GM21717 (cell line): ENCODE data around the gene LIPC.

Experiments
- ATAC-seq: cut with Tn5 transposase; IDR thresholded peaks from one replicate; pipeline ENCODE4 v1.9.1; 2021; ENCODE audit warnings: mild to moderate bottlenecking, moderate library complexity; ENCODE audit not compliant: unreplicated experiment

The LIPC gene

DNA sequence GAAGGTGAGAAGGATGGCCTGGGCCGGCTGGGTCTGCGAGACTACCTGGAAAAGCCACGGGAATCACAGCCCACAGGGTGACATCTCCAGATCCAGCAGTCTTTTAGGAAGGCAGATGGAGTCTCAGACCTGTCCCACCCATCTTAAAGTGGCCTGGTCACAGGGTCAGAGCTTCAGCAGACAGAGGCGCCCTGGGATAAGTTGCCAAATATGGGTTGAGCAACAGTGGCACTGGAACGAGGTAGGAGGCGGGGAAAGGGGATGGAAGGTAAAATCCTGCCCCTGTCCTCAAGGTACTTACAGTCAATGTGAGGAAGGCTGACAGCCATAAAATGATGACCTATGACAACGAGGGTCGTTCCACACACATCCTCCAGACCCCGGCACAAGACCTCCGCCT lies 80.7 kb downstream of the LIPC start:
- ATAC-seq = no peak

DNA sequence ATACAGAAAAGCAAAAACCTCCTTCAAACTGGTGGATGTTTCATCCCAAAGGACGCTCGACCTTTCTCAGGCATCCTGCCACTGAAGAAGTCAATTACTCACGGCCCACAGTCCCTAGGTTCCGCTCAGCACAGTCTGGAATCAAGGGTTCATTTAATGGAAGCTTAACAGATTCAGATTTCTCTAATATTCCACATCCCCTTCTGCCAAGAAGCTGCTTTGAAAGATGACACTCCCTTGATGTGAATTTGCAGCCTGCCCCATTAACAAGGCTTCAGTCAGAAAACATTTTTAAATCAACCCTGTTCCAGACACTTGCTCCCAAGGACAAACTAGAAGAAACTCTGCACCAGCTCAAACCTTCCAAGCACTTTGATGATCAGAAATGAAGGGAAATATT lies 81.2 kb downstream of the LIPC start:
- no peak for ATAC-seq

DNA sequence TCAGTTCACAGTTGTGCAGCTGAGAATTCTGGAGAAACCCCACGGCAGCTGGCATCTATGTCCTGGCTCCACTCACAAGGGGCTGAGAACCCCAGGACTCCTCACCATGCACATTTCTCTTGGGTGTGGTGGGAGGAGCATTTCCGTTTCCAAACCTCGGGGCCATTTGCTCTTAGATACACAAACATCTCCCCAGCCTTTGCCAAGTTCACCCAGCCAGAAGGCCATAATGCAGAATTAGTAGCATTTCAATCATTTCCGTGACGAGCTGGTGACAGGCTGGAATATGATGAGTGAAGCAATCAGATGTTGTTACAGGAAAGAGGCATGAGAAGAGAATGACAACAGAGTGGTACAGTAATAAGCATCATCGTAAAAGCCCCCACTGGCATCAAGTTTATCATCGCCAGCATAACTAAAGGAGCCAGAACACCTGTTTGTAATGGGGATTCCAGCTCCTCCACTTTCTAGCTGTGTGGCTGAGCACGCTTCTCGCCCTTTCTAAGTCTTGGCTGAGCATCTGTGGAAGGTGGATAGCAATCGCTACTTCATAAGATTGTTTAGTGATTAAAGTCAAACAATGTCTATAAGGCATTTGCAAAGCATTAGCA lies 82.0 kb downstream of the LIPC start:
- no peak for ATAC-seq

DNA sequence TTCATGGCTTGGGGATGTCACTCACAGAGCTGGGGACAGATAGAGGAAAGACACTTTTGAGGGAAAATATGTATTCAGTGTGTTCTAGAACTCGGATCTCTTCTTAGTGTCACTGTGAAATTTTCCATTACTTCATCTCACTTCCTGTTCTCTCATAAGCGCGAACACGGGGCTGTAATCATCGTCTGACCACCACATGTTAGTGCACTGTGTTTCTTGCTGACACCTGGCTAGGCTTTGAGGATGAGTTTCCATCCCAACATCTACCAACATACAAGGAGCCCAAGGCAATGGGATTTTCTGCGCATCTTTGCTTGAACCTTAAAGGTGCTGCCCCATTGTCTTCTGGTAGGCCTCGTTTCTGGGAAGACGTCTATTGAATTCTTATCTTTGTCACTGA lies 84.0 kb downstream of the LIPC start:
- ATAC-seq = no peak

DNA sequence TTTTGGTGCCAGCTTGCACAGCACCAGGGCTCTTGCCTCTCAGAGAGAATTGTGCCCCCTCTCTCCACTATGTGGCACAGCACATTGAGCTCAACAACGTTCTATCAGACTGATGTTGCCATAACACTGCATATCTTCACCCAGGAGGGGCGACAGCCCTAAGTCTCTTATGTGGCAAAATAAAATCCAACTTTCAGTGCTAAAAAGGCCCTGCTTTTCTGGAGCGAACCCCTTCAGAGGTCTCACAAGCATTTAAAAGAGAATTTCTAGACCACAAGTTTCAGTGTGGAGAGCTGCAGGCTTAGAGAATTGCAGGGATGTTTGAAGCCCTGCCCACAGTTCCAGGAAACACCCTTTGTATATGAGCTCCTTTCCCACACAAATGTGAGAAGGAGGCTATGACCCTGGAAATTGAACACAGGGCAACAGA lies 85.5 kb downstream of the LIPC start:
- ATAC-seq = no peak

DNA sequence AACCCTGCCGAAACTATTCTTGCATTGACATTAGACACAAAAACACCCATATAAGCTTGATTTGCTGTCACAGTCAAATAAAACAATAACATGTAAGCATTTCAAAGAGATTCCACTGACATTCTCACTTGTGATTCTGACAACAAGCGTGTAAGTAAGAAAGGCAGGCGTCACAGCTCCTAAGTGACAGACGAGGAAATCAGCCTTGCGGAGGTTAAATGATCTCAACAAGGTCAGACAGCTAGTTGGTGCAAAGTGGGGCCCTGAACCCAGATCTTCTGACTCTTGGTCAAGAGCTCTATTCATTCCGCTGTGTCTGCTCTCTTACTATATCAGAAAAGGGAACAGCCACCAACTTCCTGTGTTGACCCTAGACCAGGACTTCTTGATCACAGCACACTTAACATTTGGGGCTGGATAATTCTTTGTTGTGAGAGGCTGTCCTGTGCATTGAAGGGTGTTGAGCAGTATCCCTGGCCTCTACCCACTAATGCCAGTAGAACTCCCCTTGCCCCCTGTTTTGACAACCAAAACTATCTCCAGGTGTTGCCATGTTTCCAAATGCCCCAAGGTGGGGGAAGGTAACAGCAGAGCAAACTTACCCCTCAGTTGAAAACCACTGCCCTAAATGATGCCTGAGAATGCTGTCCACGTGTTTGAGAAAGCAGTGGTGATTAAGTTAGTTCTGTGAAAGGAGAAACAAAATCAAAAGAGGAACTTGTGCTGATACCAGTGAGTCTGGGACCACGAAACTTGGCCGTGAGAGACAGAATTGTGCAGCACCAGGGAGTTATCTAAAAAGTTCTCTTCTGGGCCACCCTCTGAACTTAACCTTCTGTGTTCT lies 86.1 kb downstream of the LIPC start:
- ATAC-seq = peak; percentile 79

DNA sequence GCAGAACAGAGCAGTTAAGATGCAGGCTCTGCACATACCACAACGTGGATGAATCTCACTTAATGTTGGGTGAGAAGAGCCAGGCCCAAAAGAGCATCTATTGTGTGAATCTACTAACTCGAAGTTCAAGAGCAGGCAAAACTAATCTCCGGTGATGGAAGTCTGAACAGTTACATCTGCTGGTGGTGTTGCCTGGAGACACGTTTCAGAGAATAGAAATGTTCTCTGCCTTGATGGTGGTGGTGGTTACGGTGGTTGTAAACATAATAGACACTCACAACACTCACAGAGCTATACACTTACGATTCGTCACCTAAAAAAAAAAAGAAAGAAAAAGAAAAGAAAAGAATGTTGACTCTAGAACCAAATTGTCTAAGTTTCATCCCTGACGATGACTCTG lies 86.8 kb downstream of the LIPC start:
- peak; percentile 8 for ATAC-seq

DNA sequence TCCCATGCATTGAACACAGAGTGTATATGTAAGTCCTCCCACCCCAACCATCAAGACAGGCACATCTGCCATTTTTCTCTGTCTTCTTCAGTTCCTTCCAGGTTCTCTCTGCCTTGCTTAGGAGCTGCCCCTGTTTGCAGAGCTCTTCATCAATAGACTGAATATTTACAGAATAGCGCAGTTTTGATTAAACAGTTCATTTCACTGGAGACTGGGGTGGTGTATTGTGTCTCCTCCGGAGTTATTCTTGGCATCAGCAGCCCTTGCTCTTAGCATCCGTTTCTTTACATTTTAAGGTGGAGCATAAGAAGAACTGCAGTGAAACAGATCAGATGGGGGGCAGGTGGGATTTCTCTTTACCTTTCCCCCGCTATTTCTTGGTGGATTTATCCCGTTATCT lies 87.7 kb downstream of the LIPC start:
- ATAC-seq = no peak

DNA sequence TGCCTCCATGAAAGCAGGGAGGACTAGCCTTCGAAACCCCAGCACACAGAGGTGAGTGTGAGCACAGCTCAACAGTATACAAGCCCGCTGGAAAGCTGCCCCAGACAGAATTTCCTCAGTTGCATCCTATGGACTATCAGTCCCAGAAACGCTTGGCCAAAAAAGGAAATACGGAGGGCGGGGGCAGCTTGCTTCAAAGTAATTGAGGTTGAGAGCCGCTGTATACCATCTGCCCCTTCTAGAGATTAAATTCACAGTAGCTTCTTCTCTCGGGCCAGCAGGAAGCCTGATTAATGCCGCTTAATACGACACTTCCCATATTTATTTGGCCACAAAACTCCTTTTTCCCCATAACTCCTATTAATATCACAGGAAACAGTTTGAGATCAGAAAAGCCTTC lies 88.7 kb downstream of the LIPC start:
- ATAC-seq = no peak

DNA sequence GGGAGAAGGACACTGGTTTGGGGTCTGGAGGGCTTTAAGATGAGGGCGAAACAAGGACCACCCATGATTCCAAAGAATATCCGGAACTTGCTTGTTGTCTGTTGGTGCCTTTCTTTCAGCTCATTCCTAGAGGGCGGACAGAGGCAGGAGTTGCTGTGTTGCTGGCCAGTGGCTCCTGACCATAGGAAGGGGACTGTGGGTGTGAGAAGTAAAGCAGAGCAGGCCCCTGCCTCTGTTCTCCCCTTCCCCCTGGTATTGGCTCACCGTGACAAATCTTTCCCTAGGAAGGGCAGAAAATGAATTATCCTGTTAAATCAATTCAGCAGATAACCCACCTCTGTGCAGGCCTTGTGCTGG lies 89.1 kb downstream of the LIPC start:
- no peak for ATAC-seq

DNA sequence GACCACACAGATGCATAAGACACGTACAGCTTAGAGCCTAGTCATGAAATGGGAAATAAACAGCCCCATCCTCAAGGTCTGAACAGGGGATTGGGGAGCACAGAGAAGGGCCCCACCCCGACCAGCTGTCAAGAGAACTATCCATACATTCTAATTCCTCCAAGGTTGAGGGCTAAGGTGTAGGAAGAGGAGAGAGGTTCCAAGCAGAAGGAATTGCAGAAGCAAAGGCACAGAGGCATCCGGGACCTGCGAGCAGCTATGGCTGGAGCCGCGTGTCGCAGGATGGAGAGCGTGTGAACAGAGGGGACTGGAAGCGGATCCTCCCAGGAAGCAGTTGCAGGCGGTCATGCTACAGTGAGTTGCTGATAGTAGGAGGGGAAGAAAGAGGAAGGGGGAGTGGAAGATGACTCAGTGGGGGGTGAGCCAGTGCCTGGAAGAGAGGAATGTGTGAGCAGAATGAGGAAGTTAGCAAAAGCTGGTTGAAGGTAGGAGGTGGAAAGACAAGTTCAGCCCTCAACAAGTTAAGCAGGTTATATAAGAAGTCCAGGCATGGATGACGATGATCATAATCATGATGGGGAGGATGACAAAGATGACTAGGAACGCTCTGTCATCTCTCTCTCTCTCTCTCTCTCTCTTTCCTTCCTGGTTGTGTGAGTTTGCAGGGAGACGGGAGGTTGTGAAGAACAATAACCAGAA lies 89.7 kb downstream of the LIPC start:
- no peak for ATAC-seq

DNA sequence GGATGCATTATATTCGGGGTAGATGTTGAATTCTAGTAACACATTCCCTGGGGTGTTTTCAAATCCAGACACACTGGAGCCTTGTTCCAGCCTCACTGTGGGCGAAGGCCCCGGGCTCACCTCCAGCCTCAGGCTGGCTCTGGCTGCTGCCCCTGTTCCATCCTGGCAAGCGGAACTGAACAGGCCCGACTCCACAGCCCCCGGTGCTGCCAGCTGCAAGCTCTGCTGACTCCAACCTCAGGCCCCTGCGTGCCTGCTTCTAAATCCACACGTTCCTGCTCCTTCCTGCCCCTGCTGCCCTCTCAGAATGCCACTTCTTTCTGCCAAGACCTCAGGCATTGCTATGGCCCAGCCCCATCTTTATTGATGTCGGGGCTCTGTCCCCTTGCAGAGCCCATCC lies 90.6 kb downstream of the LIPC start:
- no peak for ATAC-seq

DNA sequence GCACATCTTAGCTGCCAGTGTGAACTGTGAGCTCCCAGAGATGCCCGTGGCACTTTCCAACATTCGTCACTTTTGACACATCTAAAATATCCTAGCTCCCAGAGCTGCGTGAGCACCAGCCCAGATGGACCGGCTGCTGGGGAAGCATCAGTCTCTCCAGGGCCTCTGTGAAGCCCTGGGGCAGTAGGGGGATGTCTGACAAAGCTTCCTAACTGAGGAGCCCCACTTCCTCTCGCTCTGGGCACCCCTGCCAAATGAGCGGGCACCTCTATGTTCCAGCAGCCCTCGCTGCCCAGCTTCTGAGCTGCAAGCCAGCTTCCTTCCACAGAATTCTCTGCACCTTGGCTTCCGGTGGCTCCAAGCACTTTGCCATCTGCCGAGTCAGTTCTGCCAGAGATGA lies 91.1 kb downstream of the LIPC start:
- ATAC-seq = no peak

DNA sequence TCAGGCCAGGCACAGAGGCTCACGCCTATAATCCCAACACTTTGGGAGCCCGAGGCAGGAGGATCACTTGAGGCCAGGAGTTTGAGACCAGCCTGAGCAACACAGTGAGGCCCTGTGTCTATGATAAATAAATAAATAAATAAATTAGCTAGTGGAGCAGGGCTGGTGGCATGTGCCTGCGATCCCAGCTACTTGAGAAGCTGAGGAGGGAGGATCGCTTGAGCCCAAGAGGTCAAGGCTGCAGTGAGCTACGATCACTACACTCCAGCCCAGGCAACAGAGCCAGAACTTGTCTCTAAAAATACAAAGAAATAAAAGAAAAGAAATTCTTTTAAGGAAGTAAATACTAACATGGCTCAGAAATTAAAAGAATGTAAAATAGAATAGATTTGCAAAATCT lies 91.8 kb downstream of the LIPC start:
- ATAC-seq = no peak

DNA sequence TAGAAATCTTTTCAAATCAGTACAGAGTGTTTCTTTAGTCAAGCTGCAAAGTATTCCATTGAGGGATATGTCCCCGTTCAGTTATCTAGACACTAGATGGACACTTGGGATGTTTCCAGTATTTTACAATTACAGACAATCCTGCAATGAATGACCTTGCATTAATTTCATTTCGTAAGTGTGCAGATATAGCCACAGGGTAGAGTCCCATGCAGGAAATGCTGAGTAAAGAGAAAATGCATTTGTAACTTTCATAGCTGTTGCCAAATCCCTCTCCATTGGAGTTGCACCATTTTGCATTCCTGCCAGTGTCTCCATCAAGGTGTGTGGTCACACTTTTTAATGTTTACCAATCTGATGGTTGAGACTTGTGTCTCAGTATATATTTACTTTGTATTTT lies 92.5 kb downstream of the LIPC start:
- ATAC-seq = no peak

DNA sequence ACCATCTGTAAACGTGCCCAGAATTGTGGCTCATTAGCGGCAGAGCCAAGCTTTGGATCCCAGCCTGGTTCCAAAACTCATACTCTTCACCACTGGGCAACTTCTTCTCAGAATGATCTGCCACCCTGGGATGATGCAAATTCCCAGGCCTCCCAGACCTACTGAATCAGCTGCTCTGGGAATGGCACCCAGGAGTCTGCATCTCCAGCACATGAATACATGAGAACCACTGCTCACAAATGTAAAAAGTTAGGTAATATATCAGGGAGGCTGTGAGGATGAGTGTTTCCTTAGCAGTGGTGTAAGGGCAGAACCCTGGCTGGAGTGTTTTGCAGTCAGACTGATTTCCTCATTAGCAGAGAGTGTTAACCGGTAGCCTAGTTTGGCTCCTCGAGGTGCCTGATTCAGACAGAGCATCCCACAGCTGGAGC lies 94.2 kb downstream of the LIPC start:
- ATAC-seq = no peak

DNA sequence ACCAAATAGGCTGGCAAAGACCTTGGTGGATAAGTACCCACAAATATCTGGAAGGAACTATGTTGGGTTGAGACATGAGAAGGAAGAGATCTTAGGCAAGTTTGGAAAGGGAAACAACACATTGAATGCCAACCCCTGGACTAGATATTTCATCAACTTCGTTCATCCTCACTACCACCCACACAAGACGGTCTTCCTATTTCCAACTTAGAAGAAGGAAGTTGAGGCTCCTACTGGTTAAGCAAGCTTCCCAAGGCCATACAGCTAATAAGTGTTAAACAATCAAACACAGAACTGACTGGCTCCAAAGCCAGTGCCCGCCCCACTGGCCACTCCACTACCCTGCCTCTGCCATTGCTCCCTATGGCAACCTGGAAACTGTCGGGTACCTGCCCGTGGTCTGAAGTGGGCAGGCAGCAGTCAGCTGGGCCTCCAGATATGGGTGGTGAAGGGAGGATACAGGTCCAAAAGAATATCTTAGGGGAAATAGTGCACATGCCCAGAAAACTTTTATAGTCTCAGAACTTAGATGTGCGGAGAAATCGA lies 94.9 kb downstream of the LIPC start:
- no peak for ATAC-seq

DNA sequence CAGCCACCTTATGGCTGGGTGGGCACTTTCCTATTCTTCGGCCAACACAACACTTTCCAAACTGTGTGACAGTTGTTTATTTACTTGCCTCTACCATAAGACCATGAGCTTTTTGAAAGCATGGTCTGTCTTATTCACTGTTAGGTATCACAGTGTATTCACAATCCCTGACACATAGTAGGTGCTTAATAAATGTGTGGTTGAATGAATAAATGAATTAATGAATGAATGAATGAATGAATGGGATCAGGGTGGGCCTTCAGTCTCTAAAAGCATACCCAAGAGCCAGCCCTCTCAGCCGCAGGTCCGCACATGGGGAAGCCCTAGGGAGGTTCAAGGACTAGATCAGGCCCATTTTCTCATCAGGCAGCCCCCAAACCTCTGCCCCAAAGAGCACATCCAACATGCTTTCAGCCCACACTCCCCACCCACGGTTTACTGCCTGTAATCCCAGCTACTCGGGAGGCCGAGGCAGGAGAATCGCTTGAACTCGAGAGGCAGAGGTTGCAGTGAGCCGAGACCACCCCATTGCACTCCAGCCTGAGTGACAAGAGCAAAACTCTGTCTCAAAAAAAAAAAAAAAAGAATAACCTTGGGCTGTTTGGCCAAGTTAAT lies 95.9 kb downstream of the LIPC start:
- no peak for ATAC-seq

DNA sequence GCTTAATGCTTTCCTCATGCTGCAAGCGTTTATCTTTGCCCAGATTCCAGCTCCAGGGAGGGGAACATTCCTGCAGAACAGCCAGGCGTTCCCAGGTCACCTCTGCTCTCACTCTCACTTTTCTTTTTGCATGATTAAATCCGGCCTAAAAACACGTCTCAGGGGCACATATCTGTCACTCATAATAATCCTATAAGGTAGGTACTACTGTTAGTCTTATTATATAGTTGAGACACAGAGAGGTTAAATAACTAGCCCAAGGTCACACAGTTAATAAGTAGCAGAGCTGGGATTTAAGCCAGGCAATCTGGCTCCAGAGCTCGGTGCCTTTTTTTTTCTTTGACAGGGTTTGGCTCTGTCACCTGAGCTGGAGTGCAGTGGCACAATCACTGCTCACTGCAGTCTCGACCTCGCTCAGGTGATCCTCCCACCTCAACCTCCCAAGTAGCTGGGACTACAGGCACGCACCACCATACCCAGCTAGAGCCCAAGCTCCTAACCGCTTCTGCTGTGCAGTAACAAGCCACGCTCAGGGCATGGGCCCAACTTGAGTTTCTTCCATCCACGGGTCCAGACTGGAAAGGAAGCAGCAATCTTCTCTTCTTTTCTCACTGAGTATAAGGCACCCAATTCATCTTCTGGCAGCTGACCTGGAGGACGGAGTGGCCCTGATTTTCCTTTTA lies 96.5 kb downstream of the LIPC start:
- ATAC-seq = no peak

DNA sequence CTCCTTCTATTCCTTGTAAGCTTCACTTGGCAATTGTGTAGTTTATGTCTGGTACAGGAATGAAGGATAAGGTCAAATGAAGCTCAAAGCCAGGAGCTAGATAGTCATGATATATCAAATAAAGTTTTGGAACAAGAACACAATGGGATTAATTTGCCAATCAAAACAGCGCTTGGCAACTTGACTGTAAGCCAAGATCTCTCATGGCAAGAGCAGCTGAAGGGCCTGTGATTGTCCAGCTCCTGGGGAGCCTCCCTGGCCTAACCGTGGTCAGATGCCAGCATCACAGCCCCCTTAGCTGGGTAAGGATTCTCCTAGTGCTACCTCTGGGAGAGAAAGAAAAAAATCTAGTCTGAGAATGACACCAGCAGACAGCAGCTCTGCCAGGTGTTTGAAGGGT lies 97.2 kb downstream of the LIPC start:
- no peak for ATAC-seq

DNA sequence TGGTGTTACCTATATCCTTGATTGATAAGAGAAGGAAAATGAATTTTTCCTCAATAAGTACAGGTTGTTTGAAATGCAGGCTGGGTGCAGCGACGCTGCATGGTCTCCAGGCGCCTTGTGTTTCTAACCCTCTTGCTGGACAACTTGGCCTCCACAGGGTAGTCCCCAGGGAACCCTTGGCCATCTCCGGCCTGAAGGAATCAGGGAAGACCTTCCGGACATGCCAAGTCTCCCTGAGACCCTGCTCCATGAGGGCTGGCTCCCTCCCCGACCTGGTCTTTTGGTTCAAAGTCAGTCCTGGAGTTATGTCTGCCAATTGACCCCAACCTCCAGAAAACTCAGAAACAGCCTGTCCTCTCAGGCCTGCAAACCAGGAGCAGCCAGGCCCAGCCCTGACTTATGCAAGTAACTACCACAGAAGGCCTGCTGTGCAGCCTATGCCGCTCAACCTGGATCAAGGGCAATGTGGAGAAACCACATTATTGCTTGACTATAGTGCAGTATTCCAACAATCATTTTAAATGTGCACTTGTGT lies 98.3 kb downstream of the LIPC start:
- no peak for ATAC-seq
